K562 (cell line): Measurements from ENCODE around the gene DOK3. TPM values are rescaled to one million over a fixed set of nuclear protein-coding genes. Genes with fewer than 3 reads are reported as not detected.

ENCODE experiments used
- BMI1 ChIP-seq: fragments of 150-350 bp; IDR thresholded peaks from 2 replicates; pipeline ENCODE4 v1.6.1; 2014; ENCODE audit warnings: low read length
- CBFA2T3 ChIP-seq: fragments of 450-650 bp; IDR thresholded peaks from 2 replicates; pipeline ENCODE4 v1.6.1; 2017
- EP300 ChIP-seq: IDR thresholded peaks from 2 replicates; pipeline ENCODE4 v1.6.1; 2012; ENCODE audit warnings: low read length, improper control_type of control experiment
- FOXP1 ChIP-seq: sonication (generic); formaldehyde crosslinking; IDR thresholded peaks from 2 replicates; pipeline ENCODE4 v1.8.0; 2022; ENCODE audit warnings: mild to moderate bottlenecking, missing genetic modification reagents
- HOXB6 ChIP-seq: fragments of 250-450 bp; sonication (Bioruptor Pico); IDR thresholded peaks from 2 replicates; pipeline ENCODE4 v1.5.1; 2022; ENCODE audit warnings: mild to moderate bottlenecking, borderline replicate concordance
- POU5F1 ChIP-seq: fragments of 150-350 bp; IDR thresholded peaks from 2 replicates; pipeline ENCODE4 v1.6.1; 2014; ENCODE audit warnings: borderline replicate concordance, low read length, low read depth, mild to moderate bottlenecking; ENCODE audit not compliant: partially characterized antibody
- ZNF408 ChIP-seq: fragments of 250-450 bp; sonication (Bioruptor Pico); IDR thresholded peaks from 2 replicates; pipeline ENCODE4 v1.4.0; 2020; ENCODE audit warnings: low read depth, mild to moderate bottlenecking, moderate library complexity
- polyA plus RNA-seq, 8 experiments: library from polyadenylated mRNA; depleted of rRNA in 4 of 8; stranded (reverse) in 5 of 8; unstranded in 3 of 8; fragments of >200 nt; fragmentation: Nextera tagmentation in 2 of 8; fragmentation: Illumina TruSeq in 1 of 8; extraction: Ambion mirVana in 2 of 8; extraction: Trizol in 1 of 8; gene quantifications; 2 replicates each; pipeline versions ENCODE4 v1.2.1 to v1.2.3, GENCODE V29; 2011 to 2014; ENCODE audit warnings: inconsistent platforms in 1 of 8, missing spikeins in 1 of 8
- total RNA-seq, 7 experiments: library from RNA; depleted of rRNA in 6 of 7; stranded (reverse); fragments of >200 nt in 6 of 7; fragmentation: Illumina TruSeq in 2 of 7; extraction: Trizol in 2 of 7; gene quantifications; 2 replicates each; pipeline versions ENCODE4 v1.2.1 to v1.2.3, GENCODE V29; 2011 to 2021; ENCODE audit warnings: low replicate concordance in 1 of 7
- TF ChIP-seq, protein P1 (sequence below): fragments of 250-450 bp; sonication (Bioruptor Pico); IDR thresholded peaks from 2 replicates; pipeline ENCODE4 v1.8.0; 2022; ENCODE audit warnings: inconsistent platforms, mild to moderate bottlenecking, moderate library complexity, borderline replicate concordance
- TF ChIP-seq, protein P2 (sequence below), 2 experiments: fragments of 450-650 bp in 1 of 2; sonication (generic) in 1 of 2; formaldehyde crosslinking in 1 of 2; IDR thresholded peaks; 2 replicates each; pipeline versions ENCODE4 v1.7.1 to v1.9.0; 2016 to 2022; ENCODE audit warnings: inconsistent platforms in 1 of 2, mild to moderate bottlenecking in 1 of 2, missing genetic modification reagents in 1 of 2
- TF ChIP-seq, protein P3 (sequence below): fragments of 250-450 bp; sonication (Bioruptor Pico); IDR thresholded peaks from 2 replicates; pipeline ENCODE4 v1.4.0; 2020

DOK3 gene
- total and polyA plus RNA-seq, 9 of the 15 experiments (the other 6 are each of a cell fraction or from before 2014, with no cell fraction given), result 1.3 to 23.0 (median 8.0) TPM

DNA sequence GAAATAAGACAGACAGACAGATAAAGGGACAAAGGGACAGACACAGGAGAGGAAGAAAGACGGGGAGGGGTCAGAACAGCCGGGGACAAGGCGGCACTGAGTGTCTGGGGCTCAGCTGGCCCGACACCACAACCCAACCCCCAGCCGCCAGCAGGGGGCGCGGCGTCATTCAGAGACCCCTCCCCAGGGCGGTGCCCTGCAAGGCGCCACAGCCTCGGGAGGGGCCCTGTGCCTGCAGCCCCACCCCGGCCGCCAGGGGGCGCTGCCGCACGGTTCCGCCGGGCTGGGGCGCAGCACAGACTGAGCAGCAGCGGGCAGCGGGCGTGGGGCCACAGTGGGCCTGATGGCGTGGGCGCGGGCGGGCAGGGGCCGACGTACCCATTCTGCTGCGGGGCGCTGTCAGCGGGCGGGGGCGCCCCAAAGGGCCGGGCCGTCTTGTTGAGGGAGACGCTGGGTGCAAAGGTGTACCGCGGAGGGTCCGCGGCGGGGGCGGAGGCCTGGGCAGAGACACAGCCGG, 18.1 kb downstream of the DOK3 start (continued):
- TF ChIP-seq, protein P1, sequence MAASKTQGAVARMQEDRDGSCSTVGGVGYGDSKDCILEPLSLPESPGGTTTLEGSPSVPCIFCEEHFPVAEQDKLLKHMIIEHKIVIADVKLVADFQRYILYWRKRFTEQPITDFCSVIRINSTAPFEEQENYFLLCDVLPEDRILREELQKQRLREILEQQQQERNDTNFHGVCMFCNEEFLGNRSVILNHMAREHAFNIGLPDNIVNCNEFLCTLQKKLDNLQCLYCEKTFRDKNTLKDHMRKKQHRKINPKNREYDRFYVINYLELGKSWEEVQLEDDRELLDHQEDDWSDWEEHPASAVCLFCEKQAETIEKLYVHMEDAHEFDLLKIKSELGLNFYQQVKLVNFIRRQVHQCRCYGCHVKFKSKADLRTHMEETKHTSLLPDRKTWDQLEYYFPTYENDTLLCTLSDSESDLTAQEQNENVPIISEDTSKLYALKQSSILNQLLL (CRISPR knock-in tag), result no peak
- TF ChIP-seq ZNF408 (CRISPR knock-in tag) (no peak), FOXP1 (CRISPR knock-in tag) (peak; percentile 62; the same call in 1 of the 2 replicates), BMI1 (no peak), EP300 (0 out of 2 replicates have a peak, but pooled peaks have one; percentile 10), POU5F1 (no peak), HOXB6 (no peak), CBFA2T3 (0 out of 2 replicates have a peak, but pooled peaks have one; percentile 14)
- TF ChIP-seq, protein P2, sequence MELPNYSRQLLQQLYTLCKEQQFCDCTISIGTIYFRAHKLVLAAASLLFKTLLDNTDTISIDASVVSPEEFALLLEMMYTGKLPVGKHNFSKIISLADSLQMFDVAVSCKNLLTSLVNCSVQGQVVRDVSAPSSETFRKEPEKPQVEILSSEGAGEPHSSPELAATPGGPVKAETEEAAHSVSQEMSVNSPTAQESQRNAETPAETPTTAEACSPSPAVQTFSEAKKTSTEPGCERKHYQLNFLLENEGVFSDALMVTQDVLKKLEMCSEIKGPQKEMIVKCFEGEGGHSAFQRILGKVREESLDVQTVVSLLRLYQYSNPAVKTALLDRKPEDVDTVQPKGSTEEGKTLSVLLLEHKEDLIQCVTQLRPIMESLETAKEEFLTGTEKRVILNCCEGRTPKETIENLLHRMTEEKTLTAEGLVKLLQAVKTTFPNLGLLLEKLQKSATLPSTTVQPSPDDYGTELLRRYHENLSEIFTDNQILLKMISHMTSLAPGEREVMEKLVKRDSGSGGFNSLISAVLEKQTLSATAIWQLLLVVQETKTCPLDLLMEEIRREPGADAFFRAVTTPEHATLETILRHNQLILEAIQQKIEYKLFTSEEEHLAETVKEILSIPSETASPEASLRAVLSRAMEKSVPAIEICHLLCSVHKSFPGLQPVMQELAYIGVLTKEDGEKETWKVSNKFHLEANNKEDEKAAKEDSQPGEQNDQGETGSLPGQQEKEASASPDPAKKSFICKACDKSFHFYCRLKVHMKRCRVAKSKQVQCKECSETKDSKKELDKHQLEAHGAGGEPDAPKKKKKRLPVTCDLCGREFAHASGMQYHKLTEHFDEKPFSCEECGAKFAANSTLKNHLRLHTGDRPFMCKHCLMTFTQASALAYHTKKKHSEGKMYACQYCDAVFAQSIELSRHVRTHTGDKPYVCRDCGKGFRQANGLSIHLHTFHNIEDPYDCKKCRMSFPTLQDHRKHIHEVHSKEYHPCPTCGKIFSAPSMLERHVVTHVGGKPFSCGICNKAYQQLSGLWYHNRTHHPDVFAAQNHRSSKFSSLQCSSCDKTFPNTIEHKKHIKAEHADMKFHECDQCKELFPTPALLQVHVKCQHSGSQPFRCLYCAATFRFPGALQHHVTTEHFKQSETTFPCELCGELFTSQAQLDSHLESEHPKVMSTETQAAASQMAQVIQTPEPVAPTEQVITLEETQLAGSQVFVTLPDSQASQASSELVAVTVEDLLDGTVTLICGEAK (IDR thresholded peaks at IDR 0.05), result no peak
- TF ChIP-seq, protein P2 (CRISPR knock-in tag; IDR thresholded peaks at IDR 0.05), result no peak
- TF ChIP-seq, protein P3, sequence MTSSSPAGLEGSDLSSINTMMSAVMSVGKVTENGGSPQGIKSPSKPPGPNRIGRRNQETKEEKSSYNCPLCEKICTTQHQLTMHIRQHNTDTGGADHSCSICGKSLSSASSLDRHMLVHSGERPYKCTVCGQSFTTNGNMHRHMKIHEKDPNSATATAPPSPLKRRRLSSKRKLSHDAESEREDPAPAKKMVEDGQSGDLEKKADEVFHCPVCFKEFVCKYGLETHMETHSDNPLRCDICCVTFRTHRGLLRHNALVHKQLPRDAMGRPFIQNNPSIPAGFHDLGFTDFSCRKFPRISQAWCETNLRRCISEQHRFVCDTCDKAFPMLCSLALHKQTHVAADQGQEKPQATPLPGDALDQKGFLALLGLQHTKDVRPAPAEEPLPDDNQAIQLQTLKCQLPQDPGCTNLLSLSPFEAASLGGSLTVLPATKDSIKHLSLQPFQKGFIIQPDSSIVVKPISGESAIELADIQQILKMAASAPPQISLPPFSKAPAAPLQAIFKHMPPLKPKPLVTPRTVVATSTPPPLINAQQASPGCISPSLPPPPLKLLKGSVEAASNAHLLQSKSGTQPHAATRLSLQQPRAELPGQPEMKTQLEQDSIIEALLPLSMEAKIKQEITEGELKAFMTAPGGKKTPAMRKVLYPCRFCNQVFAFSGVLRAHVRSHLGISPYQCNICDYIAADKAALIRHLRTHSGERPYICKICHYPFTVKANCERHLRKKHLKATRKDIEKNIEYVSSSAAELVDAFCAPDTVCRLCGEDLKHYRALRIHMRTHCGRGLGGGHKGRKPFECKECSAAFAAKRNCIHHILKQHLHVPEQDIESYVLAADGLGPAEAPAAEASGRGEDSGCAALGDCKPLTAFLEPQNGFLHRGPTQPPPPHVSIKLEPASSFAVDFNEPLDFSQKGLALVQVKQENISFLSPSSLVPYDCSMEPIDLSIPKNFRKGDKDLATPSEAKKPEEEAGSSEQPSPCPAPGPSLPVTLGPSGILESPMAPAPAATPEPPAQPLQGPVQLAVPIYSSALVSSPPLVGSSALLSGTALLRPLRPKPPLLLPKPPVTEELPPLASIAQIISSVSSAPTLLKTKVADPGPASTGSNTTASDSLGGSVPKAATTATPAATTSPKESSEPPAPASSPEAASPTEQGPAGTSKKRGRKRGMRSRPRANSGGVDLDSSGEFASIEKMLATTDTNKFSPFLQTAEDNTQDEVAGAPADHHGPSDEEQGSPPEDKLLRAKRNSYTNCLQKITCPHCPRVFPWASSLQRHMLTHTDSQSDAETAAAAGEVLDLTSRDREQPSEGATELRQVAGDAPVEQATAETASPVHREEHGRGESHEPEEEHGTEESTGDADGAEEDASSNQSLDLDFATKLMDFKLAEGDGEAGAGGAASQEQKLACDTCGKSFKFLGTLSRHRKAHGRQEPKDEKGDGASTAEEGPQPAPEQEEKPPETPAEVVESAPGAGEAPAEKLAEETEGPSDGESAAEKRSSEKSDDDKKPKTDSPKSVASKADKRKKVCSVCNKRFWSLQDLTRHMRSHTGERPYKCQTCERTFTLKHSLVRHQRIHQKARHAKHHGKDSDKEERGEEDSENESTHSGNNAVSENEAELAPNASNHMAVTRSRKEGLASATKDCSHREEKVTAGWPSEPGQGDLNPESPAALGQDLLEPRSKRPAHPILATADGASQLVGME (CRISPR knock-in tag), result no peak
